ENCODE measurements around the gene ANKFY1. TPM values are rescaled to one million over a fixed set of nuclear protein-coding genes. Genes with fewer than 3 reads are reported as not detected.
"Not testable (repeated sequence)": the region's sequence is repeated elsewhere in the genome, so short reads cannot be mapped to it uniquely, and the experiment has no call there.

Gene ANKFY1
- total RNA-seq, 6 experiments from 2014 or later: 37.1 to 45.1 (median 40.7) TPM

GRCh38 chr17:4194796-4195195 is 69.0 kb downstream of the ANKFY1 start:
- no peak for TF ChIP-seq CTCF (IDR thresholded peaks at IDR 0.05)
- no peak for DNase-seq
- Mint-ChIP-seq H3K9me3 (no peaks in the 10 kb centered on the region), H3K27ac (peak overlapping the region; percentile 87; the same call in 1 of the 2 replicates), H3K36me3 (ENCODE audit: low read depth) (peaks cover 23% of the 10 kb centered on the region; the same call in 1 of the 2 replicates), H3K4me3 (no peak overlapping the region), H3K4me1 (ENCODE audit: low read depth) (peaks cover 18% of the 10 kb centered on the region), H3K27me3 (ENCODE audit: insufficient read depth) (no peaks in the 10 kb centered on the region)

- not testable (repeated sequence) for H3K27ac Mint-ChIP-seq; H3K4me3 Mint-ChIP-seq; H3K4me1 Mint-ChIP-seq (ENCODE audit: low read depth); DNase-seq; H3K27me3 Mint-ChIP-seq (ENCODE audit: insufficient read depth); H3K9me3 Mint-ChIP-seq
- H3K36me3 Mint-ChIP-seq (ENCODE audit: low read depth): peaks cover 29% of the 10 kb centered on the region; the same call in 1 of the 2 replicates
Measured at GRCh38 chr17:4190791-4191190, 73.0 kb downstream of the ANKFY1 start.

GRCh38 chr17:4189280-4189679 is 74.5 kb downstream of the ANKFY1 start:
- Mint-ChIP-seq H3K9me3 (no peaks in the 10 kb centered on the region), H3K27ac (no peak overlapping the region), H3K4me1 (ENCODE audit: low read depth) (no peaks in the 10 kb centered on the region), H3K36me3 (ENCODE audit: low read depth) (peaks cover 17% of the 10 kb centered on the region; the same call in 1 of the 2 replicates), H3K4me3 (no peak overlapping the region), H3K27me3 (ENCODE audit: insufficient read depth) (no peaks in the 10 kb centered on the region)
- no peak for TF ChIP-seq CTCF (IDR thresholded peaks at IDR 0.05)
- DNase-seq: no peak

- DNase-seq: no peak
- TF ChIP-seq CTCF (IDR thresholded peaks at IDR 0.05): no peak
- H3K4me3 Mint-ChIP-seq: no peak overlapping the region
- no peaks in the 10 kb centered on the region for H3K27me3 Mint-ChIP-seq (ENCODE audit: insufficient read depth)
- peaks cover 28% of the 10 kb centered on the region for H3K36me3 Mint-ChIP-seq (ENCODE audit: low read depth)
- H3K27ac Mint-ChIP-seq: no peak overlapping the region
- H3K9me3 Mint-ChIP-seq: no peaks in the 10 kb centered on the region
- H3K4me1 Mint-ChIP-seq (ENCODE audit: low read depth): no peaks in the 10 kb centered on the region
Measured at GRCh38 chr17:4188076-4188475, 75.7 kb downstream of the ANKFY1 start.

- no peak overlapping the region for H3K27ac Mint-ChIP-seq
- H3K4me3 Mint-ChIP-seq: no peak overlapping the region
- H3K27me3 Mint-ChIP-seq (ENCODE audit: insufficient read depth): no peaks in the 10 kb centered on the region
- DNase-seq: no peak
- H3K36me3 Mint-ChIP-seq (ENCODE audit: low read depth): peaks cover 29% of the 10 kb centered on the region
- H3K4me1 Mint-ChIP-seq (ENCODE audit: low read depth): no peaks in the 10 kb centered on the region
- no peaks in the 10 kb centered on the region for H3K9me3 Mint-ChIP-seq
- TF ChIP-seq CTCF (IDR thresholded peaks at IDR 0.05): no peak
Measured at GRCh38 chr17:4187076-4187475, 76.7 kb downstream of the ANKFY1 start.

DNA sequence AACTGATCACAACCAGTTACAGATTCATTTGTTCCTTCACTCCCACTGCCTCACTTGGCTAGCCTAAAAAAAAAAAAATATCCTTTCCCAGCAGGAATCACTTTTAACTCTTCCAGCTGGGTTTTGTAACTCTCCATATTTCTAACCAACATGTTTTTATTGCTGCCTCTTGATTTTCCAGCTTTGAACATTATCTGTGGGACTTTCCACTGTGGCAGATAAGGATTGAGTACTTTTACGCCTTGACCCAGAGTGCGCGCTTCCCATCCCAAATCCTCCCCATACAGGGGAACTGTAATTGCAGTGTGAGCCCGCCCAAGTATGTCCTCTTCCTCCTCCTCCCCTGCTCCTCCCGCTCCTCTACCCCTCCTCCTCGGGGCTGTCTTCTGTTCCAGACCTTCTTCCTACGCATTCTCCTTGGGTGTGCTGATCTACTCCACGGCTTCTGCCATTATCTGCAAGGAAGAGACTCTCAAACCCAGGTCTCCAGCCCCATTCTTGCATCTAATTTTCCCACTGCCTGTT is 77.4 kb downstream of the ANKFY1 start:
- no peak for TF ChIP-seq CTCF (IDR thresholded peaks at IDR 0.05)
- DNase-seq: no peak
- Mint-ChIP-seq H3K36me3 (ENCODE audit: low read depth) (peaks cover 29% of the 10 kb centered on the region), H3K27ac (no peak overlapping the region), H3K27me3 (ENCODE audit: insufficient read depth) (no peaks in the 10 kb centered on the region), H3K9me3 (no peaks in the 10 kb centered on the region), H3K4me3 (no peak overlapping the region), H3K4me1 (ENCODE audit: low read depth) (no peaks in the 10 kb centered on the region)
